LHCN-M2 (cell line): ENCODE measurements around the gene EME2. TPM values are rescaled to one million over a fixed set of nuclear protein-coding genes. Genes with fewer than 3 reads are reported as not detected.
"Not testable (repeated sequence)": the region's sequence is repeated elsewhere in the genome, so short reads cannot be mapped to it uniquely, and the experiment has no call there.

Experiments used
- DNase-seq: peaks from one replicate; pipeline ENCODE4 v3.0.0-alpha.2; 2012; ENCODE audit warnings: low read depth
- total RNA-seq: library from RNA; depleted of rRNA; stranded (reverse); fragments of >200 nt; gene quantifications from 2 replicates; pipeline ENCODE4 v1.2.3, GENCODE V29; 2014

Gene EME2
- total RNA-seq, 1 experiment from 2014 or later = 17.4 TPM

- DNase-seq = no peak
Measured at GRCh38 chr16:1790611-1791255, 18.1 kb downstream of the EME2 start.

- DNase-seq = no peak
Measured at GRCh38 chr16:1791256-1791942, 18.8 kb downstream of the EME2 start.

- DNase-seq = no peak
Measured at GRCh38 chr16:1791943-1792812, 19.6 kb downstream of the EME2 start.

GRCh38 chr16:1792836-1793577 is 20.4 kb downstream of the EME2 start:
- DNase-seq = no peak

GRCh38 chr16:1793578-1794220 is 21.1 kb downstream of the EME2 start, which contains the start of gene IGFALS:
IGFALS (minus strand) TSS chr16:1793705; CDS start chr16:1793652, 53 bp downstream.
- no peak for DNase-seq

- no peak for DNase-seq
Measured at GRCh38 chr16:1794221-1794871, 21.7 kb downstream of the EME2 start.

- no peak for DNase-seq
Measured at GRCh38 chr16:1794908-1795666, 22.5 kb downstream of the EME2 start.

GRCh38 chr16:1799263-1799662 is 26.7 kb downstream of the EME2 start:
- DNase-seq = not testable (repeated sequence)

GRCh38 chr16:1800701-1801100 is 28.1 kb downstream of the EME2 start:
- DNase-seq = no peak

- no peak for DNase-seq
Measured at GRCh38 chr16:1807626-1808025, 35.0 kb downstream of the EME2 start.

GRCh38 chr16:1808691-1809090 is 36.1 kb downstream of the EME2 start:
- DNase-seq = no peak

GRCh38 chr16:1809281-1809801 is 36.7 kb downstream of the EME2 start:
- DNase-seq = no peak

- DNase-seq = no peak
Measured at GRCh38 chr16:1810106-1810505, 37.5 kb downstream of the EME2 start.

GRCh38 chr16:1810536-1810935 is 37.9 kb downstream of the EME2 start:
- no peak for DNase-seq

- DNase-seq = peak; percentile 73
Measured at GRCh38 chr16:1812732-1813163, 40.1 kb downstream of the EME2 start.

- DNase-seq = peak; percentile 7
Measured at GRCh38 chr16:1815461-1815860, 42.9 kb downstream of the EME2 start.

- no peak for DNase-seq
Measured at GRCh38 chr16:1816396-1817275, 44.0 kb downstream of the EME2 start.

GRCh38 chr16:1817276-1817589 is 44.6 kb downstream of the EME2 start:
- DNase-seq = no peak

GRCh38 chr16:1817716-1818115 is 45.1 kb downstream of the EME2 start:
- DNase-seq = no peak
